ENCODE results near the gene LMOD3. TPM values are rescaled to one million over a fixed set of nuclear protein-coding genes. Genes with fewer than 3 reads are reported as not detected.

Gene LMOD3
- polyA plus RNA-seq, 4 donors, result 0.09 to 0.31 (median 0.27) TPM; not detected in 1

DNA sequence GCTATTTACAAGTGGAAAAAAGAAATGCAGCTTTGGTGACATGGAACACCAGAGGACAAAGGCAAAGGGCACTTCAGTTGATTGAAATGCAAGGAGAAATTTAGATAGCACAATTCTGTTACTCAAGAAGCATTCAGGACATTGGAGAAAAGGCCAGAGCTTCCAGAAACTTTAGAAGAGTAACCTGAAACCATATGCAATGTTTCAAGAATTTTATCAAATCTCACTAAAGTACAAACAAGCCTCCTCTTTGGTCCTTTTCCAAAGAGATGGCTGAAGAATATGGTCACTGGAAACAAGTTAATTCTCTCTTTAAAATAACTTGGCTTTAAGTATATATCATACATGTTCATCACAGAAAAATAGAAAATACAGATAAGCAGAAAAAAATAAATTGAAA lies 14.6 kb upstream of the LMOD3 start:
- DNase-seq (no peak), FAIRE-seq (no peak)
- Histone ChIP-seq H3K36me3 (ENCODE audit: control insufficient read depth in 3 of 3, insufficient read depth in 2 of 3, low read depth in 1 of 3, low read length in 3 of 3) (no peaks in the 10 kb centered on the region), H3K27ac (ENCODE audit: low read depth in 1 of 3, low read length in 2 of 3) (no peak overlapping the region), H3K9me3 (ENCODE audit: control insufficient read depth in 2 of 2, insufficient read depth in 1 of 2, low read depth in 1 of 2, low read length in 1 of 2) (no peaks in the 10 kb centered on the region), H3K4me1 (ENCODE audit: control insufficient read depth in 3 of 3, insufficient read depth in 2 of 3, low read depth in 1 of 3, low read length in 2 of 3) (no peaks in the 10 kb centered on the region), H3K4me3 (ENCODE audit: low read depth in 1 of 3, low read length in 3 of 3) (no peak overlapping the region), H3K27me3 (ENCODE audit: control insufficient read depth in 3 of 3, insufficient read depth in 3 of 3, low read length in 3 of 3) (peaks cover 0 to 4% (median 0%) of the 10 kb centered on the region in 3 donors)

DNA sequence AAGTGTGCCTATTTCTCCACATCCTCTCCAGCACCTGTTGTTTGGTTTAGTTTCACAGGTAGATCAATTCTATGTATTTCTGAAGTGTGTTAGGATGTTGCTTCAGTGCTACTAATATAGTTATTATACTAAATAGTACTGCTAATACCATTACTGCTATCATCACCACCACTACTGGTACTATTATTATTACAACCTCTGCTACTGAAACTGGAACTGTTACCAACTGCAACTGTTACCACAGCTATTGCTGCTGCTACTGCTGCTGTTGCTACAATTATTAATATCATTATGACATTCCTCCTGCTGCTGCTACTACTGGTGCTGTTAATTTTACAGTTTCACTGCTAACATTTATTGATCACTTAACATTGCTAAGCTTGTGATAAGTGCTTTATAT lies 8.3 kb upstream of the LMOD3 start:
- H3K27me3 ChIP-seq (ENCODE audit: control insufficient read depth in 3 of 3, insufficient read depth in 3 of 3, low read length in 3 of 3), result no peaks in the 10 kb centered on the region
- H3K4me1 ChIP-seq (ENCODE audit: control insufficient read depth in 3 of 3, insufficient read depth in 2 of 3, low read depth in 1 of 3, low read length in 2 of 3), result no peaks in the 10 kb centered on the region
- H3K9me3 ChIP-seq (ENCODE audit: control insufficient read depth in 2 of 2, insufficient read depth in 1 of 2, low read depth in 1 of 2, low read length in 1 of 2), result no peaks in the 10 kb centered on the region
- FAIRE-seq (no peak), DNase-seq (no peak)
- H3K4me3 ChIP-seq (ENCODE audit: low read depth in 1 of 3, low read length in 3 of 3), result no peak overlapping the region
- H3K36me3 ChIP-seq (ENCODE audit: control insufficient read depth in 3 of 3, insufficient read depth in 2 of 3, low read depth in 1 of 3, low read length in 3 of 3), result no peaks in the 10 kb centered on the region
- H3K27ac ChIP-seq (ENCODE audit: low read depth in 1 of 3, low read length in 2 of 3), result no peak overlapping the region

- FAIRE-seq, result no peak
- 38 to 59% (median 39%) methylated on average over 1 of the region's 1 CpG for WGBS, 3 donors
- H3K27ac ChIP-seq (ENCODE audit: low read depth in 1 of 3, low read length in 2 of 3), result no peak overlapping the region
Observed at GRCh38 chr3:69129531-69129930, 7.1 kb upstream of the LMOD3 start.

GRCh38 chr3:69128509-69128908 lies 6.1 kb upstream of the LMOD3 start:
- no peak overlapping the region for H3K27ac ChIP-seq (ENCODE audit: low read depth in 1 of 3, low read length in 2 of 3)
- H3K9me3 ChIP-seq (ENCODE audit: control insufficient read depth in 2 of 2, insufficient read depth in 1 of 2, low read depth in 1 of 2, low read length in 1 of 2), result no peaks in the 10 kb centered on the region
- FAIRE-seq, result no peak
- H3K4me1 ChIP-seq (ENCODE audit: control insufficient read depth in 3 of 3, insufficient read depth in 2 of 3, low read depth in 1 of 3, low read length in 2 of 3), result no peaks in the 10 kb centered on the region
- no peaks in the 10 kb centered on the region for H3K27me3 ChIP-seq (ENCODE audit: control insufficient read depth in 3 of 3, insufficient read depth in 3 of 3, low read length in 3 of 3)
- H3K4me3 ChIP-seq (ENCODE audit: low read depth in 1 of 3, low read length in 3 of 3), result no peak overlapping the region
- no peak for DNase-seq
- no peaks in the 10 kb centered on the region for H3K36me3 ChIP-seq (ENCODE audit: control insufficient read depth in 3 of 3, insufficient read depth in 2 of 3, low read depth in 1 of 3, low read length in 3 of 3)

More at GRCh38 chr3:69129531-69129930, 7.1 kb upstream of the LMOD3 start:
- Histone ChIP-seq H3K36me3 (ENCODE audit: control insufficient read depth in 3 of 3, insufficient read depth in 2 of 3, low read depth in 1 of 3, low read length in 3 of 3) (no peaks in the 10 kb centered on the region), H3K27me3 (ENCODE audit: control insufficient read depth in 3 of 3, insufficient read depth in 3 of 3, low read length in 3 of 3) (no peaks in the 10 kb centered on the region), H3K9me3 (ENCODE audit: control insufficient read depth in 2 of 2, insufficient read depth in 1 of 2, low read depth in 1 of 2, low read length in 1 of 2) (no peaks in the 10 kb centered on the region), H3K4me3 (ENCODE audit: low read depth in 1 of 3, low read length in 3 of 3) (no peak overlapping the region), H3K4me1 (ENCODE audit: control insufficient read depth in 3 of 3, insufficient read depth in 2 of 3, low read depth in 1 of 3, low read length in 2 of 3) (no peaks in the 10 kb centered on the region)
- no peak for DNase-seq

DNA sequence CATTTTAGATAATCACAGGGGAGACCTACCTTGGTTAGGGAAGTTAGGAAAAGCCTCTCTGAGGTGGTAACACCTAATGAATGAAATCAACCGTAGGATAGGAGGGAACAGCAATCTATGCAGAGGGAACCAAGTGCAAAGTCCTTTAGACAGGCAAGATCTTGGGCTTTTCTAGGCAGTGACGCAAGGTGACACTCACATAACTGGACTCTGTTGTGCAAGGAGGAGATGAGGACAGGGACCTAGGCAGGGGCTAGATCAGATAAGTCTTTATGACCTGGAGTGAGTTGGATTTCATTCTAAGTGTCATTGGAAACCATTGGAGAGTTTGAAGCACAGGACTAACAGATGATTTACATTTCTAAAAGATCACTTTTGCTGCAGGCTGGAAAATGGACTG lies 4.6 kb upstream of the LMOD3 start:
- Histone ChIP-seq H3K36me3 (ENCODE audit: control insufficient read depth in 3 of 3, insufficient read depth in 2 of 3, low read depth in 1 of 3, low read length in 3 of 3) (no peaks in the 10 kb centered on the region), H3K27ac (ENCODE audit: low read depth in 1 of 3, low read length in 2 of 3) (no peak overlapping the region), H3K9me3 (ENCODE audit: control insufficient read depth in 2 of 2, insufficient read depth in 1 of 2, low read depth in 1 of 2, low read length in 1 of 2) (no peaks in the 10 kb centered on the region), H3K4me1 (ENCODE audit: control insufficient read depth in 3 of 3, insufficient read depth in 2 of 3, low read depth in 1 of 3, low read length in 2 of 3) (no peaks in the 10 kb centered on the region), H3K27me3 (ENCODE audit: control insufficient read depth in 3 of 3, insufficient read depth in 3 of 3, low read length in 3 of 3) (no peaks in the 10 kb centered on the region), H3K4me3 (ENCODE audit: low read depth in 1 of 3, low read length in 3 of 3) (no peak overlapping the region)
- WGBS, 3 donors, result 23 to 73% (median 51%) methylated on average over 2 of the region's 2 CpGs
- DNase-seq (peak; percentile 30 to 50), FAIRE-seq (no peak)

GRCh38 chr3:69126216-69126615 lies 3.8 kb upstream of the LMOD3 start:
- Histone ChIP-seq H3K36me3 (ENCODE audit: control insufficient read depth in 3 of 3, insufficient read depth in 2 of 3, low read depth in 1 of 3, low read length in 3 of 3) (no peaks in the 10 kb centered on the region), H3K9me3 (ENCODE audit: control insufficient read depth in 2 of 2, insufficient read depth in 1 of 2, low read depth in 1 of 2, low read length in 1 of 2) (no peaks in the 10 kb centered on the region), H3K4me1 (ENCODE audit: control insufficient read depth in 3 of 3, insufficient read depth in 2 of 3, low read depth in 1 of 3, low read length in 2 of 3) (no peaks in the 10 kb centered on the region), H3K4me3 (ENCODE audit: low read depth in 1 of 3, low read length in 3 of 3) (no peak overlapping the region), H3K27me3 (ENCODE audit: control insufficient read depth in 3 of 3, insufficient read depth in 3 of 3, low read length in 3 of 3) (no peaks in the 10 kb centered on the region), H3K27ac (ENCODE audit: low read depth in 1 of 3, low read length in 2 of 3) (no peak overlapping the region)
- no peak for FAIRE-seq
- 87 to 93% (median 88%) methylated on average over 3 of the region's 3 CpGs for WGBS, 3 donors
- no peak for DNase-seq

DNA sequence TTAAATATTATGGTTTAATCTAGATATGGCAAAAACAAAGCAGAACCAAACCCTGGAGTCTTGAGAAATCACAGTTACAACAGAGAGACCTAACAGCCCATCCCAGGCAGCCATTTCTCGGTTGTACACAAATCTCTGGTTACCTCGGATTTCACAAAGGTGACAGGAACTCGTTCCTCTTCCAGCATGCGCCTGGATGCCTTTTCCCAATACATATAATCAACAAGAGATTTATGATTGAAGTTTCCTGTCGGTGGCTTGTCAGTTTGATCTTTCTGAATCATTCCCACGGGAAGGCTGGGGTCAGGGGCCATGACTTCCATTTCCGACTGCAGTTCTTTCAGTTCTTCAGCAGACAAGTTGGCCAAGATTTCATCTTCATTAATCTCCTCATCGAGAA lies 445 bp downstream of the LMOD3 start:
- Histone ChIP-seq H3K27me3 (ENCODE audit: control insufficient read depth in 3 of 3, insufficient read depth in 3 of 3, low read length in 3 of 3) (no peaks in the 10 kb centered on the region), H3K4me1 (ENCODE audit: control insufficient read depth in 3 of 3, insufficient read depth in 2 of 3, low read depth in 1 of 3, low read length in 2 of 3) (no peaks in the 10 kb centered on the region), H3K27ac (ENCODE audit: low read depth in 1 of 3, low read length in 2 of 3) (no peak overlapping the region), H3K36me3 (ENCODE audit: control insufficient read depth in 3 of 3, insufficient read depth in 2 of 3, low read depth in 1 of 3, low read length in 3 of 3) (no peaks in the 10 kb centered on the region), H3K9me3 (ENCODE audit: control insufficient read depth in 2 of 2, insufficient read depth in 1 of 2, low read depth in 1 of 2, low read length in 1 of 2) (no peaks in the 10 kb centered on the region), H3K4me3 (ENCODE audit: low read depth in 1 of 3, low read length in 3 of 3) (no peak overlapping the region)
- WGBS, 3 donors, result 36 to 59% (median 55%) methylated on average over 8 of the region's 8 CpGs
- FAIRE-seq (no peak), DNase-seq (no peak)

GRCh38 chr3:69121513-69121912 lies 882 bp downstream of the LMOD3 start:
- DNase-seq, result no peak
- Histone ChIP-seq H3K27me3 (ENCODE audit: control insufficient read depth in 3 of 3, insufficient read depth in 3 of 3, low read length in 3 of 3) (no peaks in the 10 kb centered on the region), H3K27ac (ENCODE audit: low read depth in 1 of 3, low read length in 2 of 3) (no peak overlapping the region), H3K9me3 (ENCODE audit: control insufficient read depth in 2 of 2, insufficient read depth in 1 of 2, low read depth in 1 of 2, low read length in 1 of 2) (no peaks in the 10 kb centered on the region), H3K4me3 (ENCODE audit: low read depth in 1 of 3, low read length in 3 of 3) (no peak overlapping the region), H3K36me3 (ENCODE audit: control insufficient read depth in 3 of 3, insufficient read depth in 2 of 3, low read depth in 1 of 3, low read length in 3 of 3) (no peaks in the 10 kb centered on the region), H3K4me1 (ENCODE audit: control insufficient read depth in 3 of 3, insufficient read depth in 2 of 3, low read depth in 1 of 3, low read length in 2 of 3) (no peaks in the 10 kb centered on the region)
- 84 to 88% (median 87%) methylated on average over 6 of the region's 6 CpGs for WGBS, 3 donors
- FAIRE-seq, result no peak

DNA sequence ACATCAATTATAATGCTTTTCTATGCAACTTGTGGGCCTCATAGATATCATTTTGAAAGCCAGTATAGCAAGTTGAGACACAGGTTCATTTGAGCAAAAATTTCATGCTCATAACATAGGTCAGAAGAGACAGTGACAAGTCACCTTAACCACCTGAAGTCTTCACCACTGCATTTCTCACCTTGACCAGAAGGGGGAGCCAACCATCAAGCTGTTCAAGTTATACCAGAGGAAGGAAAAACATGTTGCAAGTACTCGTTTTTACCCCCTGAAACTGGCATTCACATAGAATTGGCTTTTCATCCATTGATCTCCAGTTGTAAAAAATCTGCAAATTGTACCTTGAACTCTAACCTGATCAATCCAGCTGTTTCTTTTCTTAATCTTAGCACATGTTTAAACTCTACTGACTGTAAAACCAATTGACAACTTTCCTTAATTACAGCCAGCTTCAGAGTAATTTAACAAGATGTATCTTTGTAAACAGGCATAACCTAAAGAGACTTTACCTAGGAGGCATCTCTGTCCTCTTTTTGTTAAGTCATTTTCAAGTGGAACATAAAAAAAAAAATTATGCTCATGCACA lies 1.4 kb downstream of the LMOD3 start:
- Histone ChIP-seq H3K4me3 (ENCODE audit: low read depth in 1 of 3, low read length in 3 of 3) (no peak overlapping the region), H3K27ac (ENCODE audit: low read depth in 1 of 3, low read length in 2 of 3) (no peak overlapping the region), H3K36me3 (ENCODE audit: control insufficient read depth in 3 of 3, insufficient read depth in 2 of 3, low read depth in 1 of 3, low read length in 3 of 3) (no peaks in the 10 kb centered on the region), H3K9me3 (ENCODE audit: control insufficient read depth in 2 of 2, insufficient read depth in 1 of 2, low read depth in 1 of 2, low read length in 1 of 2) (no peaks in the 10 kb centered on the region), H3K4me1 (ENCODE audit: control insufficient read depth in 3 of 3, insufficient read depth in 2 of 3, low read depth in 1 of 3, low read length in 2 of 3) (no peaks in the 10 kb centered on the region), H3K27me3 (ENCODE audit: control insufficient read depth in 3 of 3, insufficient read depth in 3 of 3, low read length in 3 of 3) (no peaks in the 10 kb centered on the region)
- DNase-seq (peak; percentile 85 to 87), FAIRE-seq (peak; percentile 62)
- WGBS, 3 donors, result 0 to 7% (median 0%) methylated on average over 1 of the region's 1 CpG

Data from small intestine (tissue), 7 donors.